PFSK-1 (cell line): ENCODE results near the gene MINDY4B.

Experiments used
- POLR2AphosphoS5 ChIP-seq: IDR thresholded peaks from 2 replicates; pipeline ENCODE4 v1.6.1; 2012; ENCODE audit warnings: low read depth, mild to moderate bottlenecking, control low read depth, low read length, moderate library complexity
- REST ChIP-seq, 2 experiments: IDR thresholded peaks; 2 replicates each; pipeline versions ENCODE4 v1.6.1 to v1.8.0; 2011 to 2012; ENCODE audit warnings: low read depth in 2 of 2, low read length in 2 of 2, control low read depth in 1 of 2, inconsistent platforms in 1 of 2, mild to moderate bottlenecking in 1 of 2, moderate library complexity in 1 of 2; ENCODE audit not compliant: insufficient read depth in 1 of 2
- TAF1 ChIP-seq: IDR thresholded peaks from 2 replicates; pipeline ENCODE4 v1.6.1; 2012; ENCODE audit warnings: low read length, control low read depth, borderline replicate concordance; ENCODE audit not compliant: insufficient read depth

GRCh38 chr3:150825192-150825915 lies 79.9 kb downstream of the MINDY4B start:
- TF ChIP-seq POLR2AphosphoS5 (no peak), REST (IDR thresholded peaks at IDR 0.05; ENCODE audit: insufficient read depth in 1 of 2, low read depth in 2 of 2, low read length in 2 of 2) (no peak), TAF1 (no peak)
